NCI-H2029 (cell line): Measurements from ENCODE around the gene CIART.
"Not testable (repeated sequence)": the region's sequence is repeated elsewhere in the genome, so short reads cannot be mapped to it uniquely, and the experiment has no call there.

Source experiments
- DNase-seq: peaks from one replicate; lab custom pipeline; 2025; lab: John Stamatoyannopoulos, UW

Gene CIART

GRCh38 chr1:150309758-150310508, 27.6 kb downstream of the CIART start:
- DNase-seq: peak; percentile 75

DNA sequence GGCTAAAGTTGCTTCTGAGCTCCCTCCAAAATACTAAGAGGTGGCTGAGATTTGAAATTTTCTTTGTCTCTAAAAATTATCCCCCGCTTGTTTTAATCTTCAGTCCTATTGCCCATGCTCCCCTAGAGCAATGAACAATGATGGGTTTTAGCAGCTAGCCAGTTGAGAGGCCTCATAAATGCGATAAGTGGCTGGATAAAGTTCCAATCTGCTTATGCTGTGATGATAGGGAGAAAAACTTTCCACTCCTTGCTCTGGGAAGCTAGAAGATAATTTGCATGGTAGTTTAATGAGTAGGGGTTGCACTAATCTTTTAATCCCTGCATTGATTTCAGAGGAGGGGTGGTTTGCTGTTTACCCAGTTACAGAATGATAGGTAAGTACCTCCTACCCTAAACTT, 29.4 kb downstream of the CIART start:
- no peak for DNase-seq

DNA sequence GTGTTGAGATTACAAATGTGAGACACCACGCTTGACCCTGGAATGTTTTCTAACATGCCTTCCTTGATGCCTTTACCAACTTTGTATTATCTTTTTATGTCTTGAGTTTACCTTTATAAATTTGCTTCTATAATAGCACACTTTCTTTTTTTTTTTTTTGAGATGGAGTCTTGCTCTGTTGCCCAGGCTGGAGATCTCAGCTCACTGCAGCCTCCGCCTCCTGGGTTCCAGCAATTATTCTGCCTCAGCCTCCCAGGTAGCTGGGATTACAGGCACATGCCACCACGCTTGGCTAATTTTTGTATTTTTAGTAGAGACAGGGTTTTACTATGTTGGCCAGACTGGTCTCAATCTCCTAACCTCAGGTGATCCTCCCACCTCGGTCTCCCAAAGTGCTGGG, 32.3 kb downstream of the CIART start:
- DNase-seq: not testable (repeated sequence)

DNA sequence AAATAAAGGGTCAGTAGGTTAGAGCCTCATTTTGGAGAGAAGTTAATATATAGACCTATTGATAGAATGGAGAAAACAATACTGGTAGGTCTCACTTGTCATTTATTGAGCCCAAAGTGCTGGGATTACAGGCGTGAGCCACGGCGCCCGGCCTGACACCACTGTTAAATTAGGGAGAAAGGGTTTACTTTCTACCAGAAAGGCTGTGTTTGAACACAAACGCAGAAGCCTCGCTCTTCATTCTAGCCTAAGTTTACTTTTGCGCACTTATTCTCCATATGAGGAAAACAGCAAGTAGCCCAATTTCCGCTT, 38.3 kb downstream of the CIART start:
- no peak for DNase-seq

GRCh38 chr1:150321826-150322166, 39.4 kb downstream of the CIART start:
- no peak for DNase-seq

- DNase-seq: no peak
Observed at GRCh38 chr1:150322310-150322709, 40.0 kb downstream of the CIART start.

DNA sequence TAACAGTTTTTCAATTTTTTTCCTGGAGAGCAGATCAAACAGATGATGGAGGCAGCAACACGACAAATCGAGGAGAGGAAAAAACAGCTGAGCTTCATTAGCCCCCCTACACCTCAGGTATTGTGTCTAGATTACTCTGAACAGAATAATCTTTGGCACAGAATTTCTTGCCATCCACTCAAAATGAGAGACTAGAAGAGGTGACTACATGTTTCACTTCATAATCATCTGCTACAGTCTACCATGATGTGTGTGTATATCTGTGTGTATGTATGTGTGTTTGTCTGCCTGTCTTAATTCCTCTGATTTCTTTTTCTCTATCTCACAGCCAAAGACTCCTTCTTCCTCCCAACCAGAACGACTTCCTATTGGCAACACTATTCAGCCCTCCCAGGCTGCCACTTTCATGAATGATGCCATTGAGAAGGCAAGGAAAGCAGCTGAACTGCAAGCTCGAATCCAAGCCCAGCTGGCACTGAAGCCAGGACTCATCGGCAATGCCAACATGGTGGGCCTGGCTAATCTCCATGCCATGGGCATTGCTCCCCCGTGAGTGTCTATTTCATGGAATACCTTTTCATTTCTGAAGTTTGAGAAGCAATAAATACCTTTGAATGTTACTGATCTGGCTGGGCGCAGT, 50.4 kb downstream of the CIART start:
- no peak for DNase-seq
